K562 treated with DMSO at 1 percent for 24 hours (cell line): ENCODE data around the gene PIAS3. TPM values are rescaled to one million over a fixed set of nuclear protein-coding genes. Genes with fewer than 3 reads are reported as not detected.

Experiments
- total RNA-seq: library from RNA; unstranded; fragments of 300-600 nt; gene quantifications from 2 replicates; pipeline ENCODE4 v1.2.3, GENCODE V29; 2022; ENCODE audit warnings: low read depth; ENCODE audit not compliant: insufficient read depth

The PIAS3 gene
- total RNA-seq: 21.1 and 28.0 TPM in 2 replicates

DNA sequence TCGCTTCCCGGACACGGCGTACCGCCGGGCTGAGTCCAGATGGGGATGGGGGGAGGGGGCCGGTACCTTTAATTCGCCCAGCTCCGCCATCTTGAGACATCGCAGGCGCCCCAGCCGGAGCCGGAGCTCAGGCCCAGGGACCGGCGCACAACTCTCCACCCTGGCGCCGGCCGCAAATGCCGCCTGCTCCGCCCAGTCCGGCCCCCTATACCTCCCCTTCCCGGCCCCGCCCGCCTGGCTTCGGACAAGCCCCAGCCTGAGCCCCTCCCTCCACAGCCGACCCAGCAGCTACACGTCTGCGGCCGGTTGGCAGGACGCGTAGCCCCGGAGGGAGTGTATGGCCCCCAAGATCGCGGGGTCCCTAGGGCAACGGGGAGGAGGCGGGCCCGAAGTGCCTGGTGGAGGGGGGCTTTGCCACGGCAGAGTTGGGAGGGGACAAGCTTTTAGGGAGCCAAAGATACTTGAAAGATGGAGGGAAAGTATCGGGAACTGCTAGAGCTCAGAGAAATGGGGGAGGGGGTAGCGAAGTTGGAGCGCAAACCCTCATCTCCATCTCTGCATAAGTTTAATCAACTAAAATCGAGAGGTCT is at the start of gene PIAS3:
Gene PIAS3, minus strand, starts transcription at position 181 of the 590 bp plus-strand sequence. Its CDS starts 91 bp downstream, at position 90.

DNA sequence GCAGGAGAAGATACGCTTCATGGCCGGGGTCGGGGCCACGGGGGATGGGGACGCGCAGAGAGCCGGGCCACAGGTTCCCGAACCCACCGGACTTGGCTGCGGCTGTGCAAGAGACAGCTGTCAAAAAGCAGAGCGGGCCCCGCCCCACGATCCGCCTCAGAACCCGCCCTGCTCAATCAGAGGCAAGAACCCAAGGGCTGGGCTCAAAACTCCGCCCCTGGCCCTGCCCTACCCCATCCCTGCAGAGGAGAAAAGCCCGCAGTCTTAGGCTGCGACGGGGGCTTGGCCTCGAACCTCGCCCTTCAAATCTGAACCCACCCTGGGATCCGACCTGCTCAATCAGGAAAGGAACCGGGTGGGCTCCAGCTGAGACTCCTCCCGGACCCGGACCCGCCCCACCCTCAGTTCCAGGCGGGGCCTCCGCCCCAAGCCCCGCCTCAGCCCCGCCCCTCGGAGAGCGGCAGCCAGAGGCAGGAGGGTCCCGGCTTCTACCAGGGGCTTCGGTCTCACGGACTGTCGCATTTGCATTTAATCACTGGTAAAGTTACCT is 26.9 kb upstream of the PIAS3 start, which contains the start of gene ANKRD35:
Gene ANKRD35, minus strand, starts transcription at position 129 of the 550 bp plus-strand sequence. Its CDS starts 108 bp downstream, at position 21.

DNA sequence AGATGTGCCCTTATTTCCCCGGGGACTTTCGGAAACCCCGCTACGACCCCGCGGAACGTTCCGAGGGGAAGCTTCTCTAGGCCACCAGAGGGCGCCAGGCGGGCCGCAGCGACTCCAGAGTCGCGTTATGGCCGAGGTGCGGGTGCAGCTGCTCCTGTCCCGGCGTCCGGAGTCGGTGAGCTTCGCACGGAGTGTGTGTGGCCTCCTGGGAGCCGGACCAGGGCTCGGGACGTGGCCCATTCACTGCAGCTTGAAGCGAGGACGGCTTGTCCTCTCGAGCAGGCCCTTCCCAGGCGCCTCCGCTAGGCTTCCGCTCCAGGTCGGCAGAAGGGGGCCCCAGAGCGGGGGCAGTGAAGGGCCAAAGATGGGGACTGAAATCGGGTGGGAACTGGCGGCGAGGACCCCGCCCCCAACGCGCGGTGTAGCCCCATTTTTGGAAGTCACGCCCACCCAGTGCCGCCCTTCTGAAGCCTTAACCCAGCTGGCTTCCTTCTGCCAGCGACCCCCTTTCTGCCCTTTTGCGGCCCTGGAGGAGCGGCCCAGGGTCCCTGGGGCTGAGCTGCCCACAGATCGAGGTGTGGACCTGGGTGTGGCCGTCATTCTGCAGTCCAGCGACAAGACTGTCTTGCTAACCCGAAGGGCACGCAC is 13.2 kb downstream of the PIAS3 start, which contains the start of gene NUDT17:
Gene NUDT17, plus strand, starts transcription at position 117 of the 648 bp plus-strand sequence. Its CDS starts 11 bp downstream, at position 128.

DNA sequence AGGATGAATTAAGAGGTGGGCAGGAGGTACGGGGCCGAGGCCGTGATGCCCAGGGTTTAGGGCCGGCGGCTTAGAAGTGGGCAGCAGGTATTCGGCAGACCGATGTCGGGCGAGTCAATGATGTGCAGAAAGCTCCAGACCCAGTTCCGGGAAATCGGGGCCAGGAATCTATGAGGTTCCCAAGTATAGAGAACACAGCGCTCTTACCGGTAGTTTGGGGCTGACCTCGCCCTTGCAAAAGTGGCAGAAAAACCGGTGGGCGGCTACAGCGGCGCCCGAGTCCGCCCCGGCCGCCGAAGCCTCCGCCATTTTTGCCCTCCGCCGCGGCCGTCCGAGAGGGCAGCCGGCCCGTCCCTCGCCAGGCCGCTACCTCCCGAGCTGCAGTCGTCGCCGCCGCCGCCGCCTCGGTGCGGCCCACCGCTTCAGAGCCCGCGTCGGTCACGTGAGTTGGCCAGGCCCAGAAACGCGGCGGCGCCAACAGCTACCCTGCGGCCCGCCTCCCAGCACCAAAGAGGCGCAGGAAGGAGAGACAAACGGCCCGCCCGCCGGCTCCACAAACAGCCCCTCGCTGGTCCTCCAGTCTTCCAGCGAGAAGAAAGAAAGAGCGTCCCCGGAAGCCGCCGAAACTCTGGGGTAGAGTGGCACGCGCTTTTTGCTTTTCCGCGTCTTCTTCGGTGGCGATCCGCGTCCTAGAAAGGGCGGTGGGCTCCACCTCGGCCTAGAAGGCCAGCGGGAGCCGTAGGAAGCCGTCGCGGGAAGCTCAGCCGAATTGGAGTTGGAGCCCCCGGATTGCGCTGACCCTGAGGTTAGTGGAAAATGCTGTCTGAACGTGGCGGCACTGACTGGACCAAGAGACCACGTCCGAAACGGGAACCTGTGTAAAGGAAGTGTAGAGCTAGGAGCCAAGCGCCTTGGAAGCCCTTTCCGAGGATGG is 35.0 kb downstream of the PIAS3 start, which contains the start of the genes POLR3C and RNF115:
Gene POLR3C, plus strand, starts transcription at position 636 of the 934 bp plus-strand sequence. CDS start 1,577 bp downstream, outside the sequence.
Gene RNF115, minus strand, starts transcription at position 531 of the 934 bp plus-strand sequence. Its CDS starts 222 bp downstream, at position 309.

Other genes starting within 250 kb of the PIAS3 start
- gene PDZK1, start 151.7 kb downstream of the PIAS3 start, total RNA-seq: 0.27 TPM in 1 of 2 replicates, not detected in the other
- gene CD160, start 139.6 kb downstream of the PIAS3 start, total RNA-seq: not detected in 2 replicates
- 6.0 and 6.1 TPM in 2 replicates for gene RNF115, start 35.0 kb downstream of the PIAS3 start, total RNA-seq
- 45.7 and 47.6 TPM in 2 replicates for gene POLR3C, start 34.9 kb downstream of the PIAS3 start, total RNA-seq
- gene NUDT17, start 13.5 kb downstream of the PIAS3 start, total RNA-seq: 9.2 and 10.1 TPM in 2 replicates
- gene ANKRD35, start 26.8 kb upstream of the PIAS3 start, total RNA-seq: 0.29 and 0.47 TPM in 2 replicates
- 0.21 and 0.41 TPM in 2 replicates for gene ITGA10, start 51.0 kb upstream of the PIAS3 start, total RNA-seq
- 26.7 TPM in 2 replicates for gene PEX11B, start 59.6 kb upstream of the PIAS3 start, total RNA-seq
- 153 and 166 TPM in 2 replicates for gene RBM8A, start 68.4 kb upstream of the PIAS3 start, total RNA-seq
- 12.5 and 15.0 TPM in 2 replicates for gene LIX1L, start 98.9 kb upstream of the PIAS3 start, total RNA-seq
- gene ANKRD34A, start 105.5 kb upstream of the PIAS3 start, total RNA-seq: 2.9 and 3.0 TPM in 2 replicates
- gene POLR3GL, start 105.6 kb upstream of the PIAS3 start, total RNA-seq: 67.0 and 71.8 TPM in 2 replicates
- gene TXNIP, start 137.5 kb upstream of the PIAS3 start, total RNA-seq: 358 and 397 TPM in 2 replicates
- gene HJV, start 162.7 kb upstream of the PIAS3 start, total RNA-seq: 2.8 and 5.0 TPM in 2 replicates